Activated CD4-positive, alpha-beta memory T cell treated with anti-CD3 and anti-CD28 coated beads for 36 hours (primary cell): Measurements from ENCODE around the gene CWC15. TPM values are rescaled to one million over a fixed set of nuclear protein-coding genes. Genes with fewer than 3 reads are reported as not detected.

Experiments used
- total RNA-seq, 2 experiments: library from RNA; stranded (reverse); gene quantifications; one replicate each; pipeline ENCODE4 v1.2.3, GENCODE V29; 2021

CWC15 gene
- total RNA-seq, 2 experiments from 2014 or later, result 65.9 to 67.1 TPM

Other genes starting within 250 kb of the CWC15 start
- under 1 TPM; 0.24 to 0.31 TPM for gene AMOTL1, start 205.2 kb downstream of the CWC15 start, total RNA-seq
- gene KDM4D, start 153 bp upstream of the CWC15 start, total RNA-seq, result 1 to 10 TPM; 1.4 to 1.6 TPM
- gene KDM4E, start 51.7 kb upstream of the CWC15 start, total RNA-seq, result not detected
- gene KDM4F, start 75.9 kb upstream of the CWC15 start, total RNA-seq, result not detected
- gene SRSF8, start 93.4 kb upstream of the CWC15 start, total RNA-seq, result 10 to 100 TPM; 31.1 to 32.2 TPM
- 10 to 100 TPM; 25.9 TPM for gene ENDOD1, start 116.3 kb upstream of the CWC15 start, total RNA-seq